Transverse colon (tissue), 4 donors: ENCODE results near the gene F7.

Experiments
- CTCF ChIP-seq, 5 experiments: fragments of 200-600 bp in 3 of 5; fragments of 450-650 bp in 2 of 5; sonication (generic) in 3 of 5; IDR thresholded peaks; 1 replicate in 2 of 5; 2 replicates in 3 of 5; pipeline ENCODE4 v1.5.1; 2016 to 2017; ENCODE audit warnings: antibody characterized with exemption in 5 of 5, inconsistent platforms in 3 of 5, mild to moderate bottlenecking in 2 of 5, moderate library complexity in 1 of 5
- POLR2AphosphoS5 ChIP-seq, 3 donors: sonication (generic); formaldehyde crosslinking; IDR thresholded peaks; one replicate each; pipeline ENCODE4 v1.6.1; 2016; ENCODE audit warnings: antibody characterized with exemption in 3 of 3

- TF ChIP-seq CTCF (IDR thresholded peaks at IDR 0.05) (no peak), POLR2AphosphoS5 (IDR thresholded peaks at IDR 0.05) (no peak)
These were observed 16.4 kb downstream of the F7 start for GRCh38 chr13:113121928-113122471.
